ENCODE results near the gene PPIF. TPM values are rescaled to one million over a fixed set of nuclear protein-coding genes. Genes with fewer than 3 reads are reported as not detected.

Gene PPIF
- total RNA-seq, 2 experiments from 2014 or later, result 94.1 to 95.6 TPM

GRCh38 chr10:79354141-79354540 lies 6.9 kb downstream of the PPIF start:
- peaks cover 79% of the 10 kb centered on the region for H3K36me3 Mint-ChIP-seq (ENCODE audit: low read depth)
- H3K27ac Mint-ChIP-seq, result no peak overlapping the region
- no peaks in the 10 kb centered on the region for H3K9me3 Mint-ChIP-seq
- no peaks in the 10 kb centered on the region for H3K27me3 Mint-ChIP-seq (ENCODE audit: low read depth)
- H3K4me1 Mint-ChIP-seq (ENCODE audit: low read depth), result peaks cover 36% of the 10 kb centered on the region
- no peak for DNase-seq
- no peak overlapping the region for H3K4me3 Mint-ChIP-seq
- intact Hi-C loops (cut with micrococcal nuclease), result no loop called here
- CTCF ChIA-PET, result interaction anchor here (1.0 kb wide), 1 partner anchor 21 kb away, joined by 6 read pairs; no protein-coding TSS in a partner anchor

- intact Hi-C loops (cut with micrococcal nuclease), result no loop called here
- no peaks in the 10 kb centered on the region for H3K27me3 Mint-ChIP-seq (ENCODE audit: low read depth)
- H3K9me3 Mint-ChIP-seq, result no peaks in the 10 kb centered on the region
- peaks cover 74% of the 10 kb centered on the region for H3K36me3 Mint-ChIP-seq (ENCODE audit: low read depth)
- DNase-seq, result no peak
- CTCF ChIA-PET, result interaction anchor here (0.5 to 1.0 kb wide), 2 partner anchors 20 to 104 kb away, joined by 3 to 6 read pairs; no protein-coding TSS in a partner anchor
- no peak overlapping the region for H3K27ac Mint-ChIP-seq
- peaks cover 31% of the 10 kb centered on the region for H3K4me1 Mint-ChIP-seq (ENCODE audit: low read depth)
- H3K4me3 Mint-ChIP-seq, result no peak overlapping the region
Measured at GRCh38 chr10:79354615-79355014, 7.3 kb downstream of the PPIF start.

GRCh38 chr10:79355420-79356017 lies 8.2 kb downstream of the PPIF start:
- peaks cover 24% of the 10 kb centered on the region for H3K4me1 Mint-ChIP-seq (ENCODE audit: low read depth)
- no peaks in the 10 kb centered on the region for H3K27me3 Mint-ChIP-seq (ENCODE audit: low read depth)
- H3K27ac Mint-ChIP-seq, result no peak overlapping the region
- peaks cover 65% of the 10 kb centered on the region for H3K36me3 Mint-ChIP-seq (ENCODE audit: low read depth)
- DNase-seq, result no peak
- CTCF ChIA-PET, result interaction anchor here (0.5 to 1.0 kb wide), 2 partner anchors 19 to 103 kb away, joined by 3 to 6 read pairs; no protein-coding TSS in a partner anchor
- no peaks in the 10 kb centered on the region for H3K9me3 Mint-ChIP-seq
- no peak overlapping the region for H3K4me3 Mint-ChIP-seq
- intact Hi-C loops (cut with micrococcal nuclease), result no loop called here

GRCh38 chr10:79356104-79356503 lies 8.8 kb downstream of the PPIF start:
- DNase-seq, result no peak
- no peak overlapping the region for H3K4me3 Mint-ChIP-seq
- H3K9me3 Mint-ChIP-seq, result no peaks in the 10 kb centered on the region
- H3K4me1 Mint-ChIP-seq (ENCODE audit: low read depth), result peaks cover 26% of the 10 kb centered on the region
- H3K27me3 Mint-ChIP-seq (ENCODE audit: low read depth), result no peaks in the 10 kb centered on the region
- H3K27ac Mint-ChIP-seq, result no peak overlapping the region
- H3K36me3 Mint-ChIP-seq (ENCODE audit: low read depth), result peaks cover 61% of the 10 kb centered on the region
- CTCF ChIA-PET, result no interaction called here
- intact Hi-C loops (cut with micrococcal nuclease), result no loop called here

DNA sequence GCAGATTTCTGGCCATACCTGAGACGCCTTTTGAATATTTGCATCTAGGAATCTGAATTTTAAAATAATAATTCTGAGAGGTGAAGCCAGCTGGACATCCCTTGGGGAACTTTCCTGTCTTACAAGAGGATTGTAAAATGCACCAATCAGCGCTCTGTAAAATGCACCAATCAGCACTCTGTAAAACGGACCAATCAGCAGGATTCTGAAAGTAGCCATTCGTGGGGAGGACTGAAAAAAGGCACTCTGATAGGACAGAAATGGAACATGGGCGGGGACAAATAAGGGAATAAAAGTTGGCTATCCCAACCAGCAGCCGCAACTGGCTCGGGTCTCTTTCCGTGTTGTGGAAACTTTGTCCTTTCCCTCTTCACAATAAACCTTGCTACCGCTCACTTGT lies 9.9 kb downstream of the PPIF start:
- CTCF ChIA-PET, result interaction anchor here (0.6 kb wide), 1 partner anchor 27 kb away, joined by 3 read pairs; no protein-coding TSS in a partner anchor
- Mint-ChIP-seq H3K27ac (no peak overlapping the region), H3K4me1 (ENCODE audit: low read depth) (peaks cover 32% of the 10 kb centered on the region), H3K9me3 (no peaks in the 10 kb centered on the region), H3K4me3 (no peak overlapping the region), H3K36me3 (ENCODE audit: low read depth) (peaks cover 54% of the 10 kb centered on the region), H3K27me3 (ENCODE audit: low read depth) (no peaks in the 10 kb centered on the region)
- DNase-seq, result no peak
- intact Hi-C loops (cut with micrococcal nuclease), result no loop called here

DNA sequence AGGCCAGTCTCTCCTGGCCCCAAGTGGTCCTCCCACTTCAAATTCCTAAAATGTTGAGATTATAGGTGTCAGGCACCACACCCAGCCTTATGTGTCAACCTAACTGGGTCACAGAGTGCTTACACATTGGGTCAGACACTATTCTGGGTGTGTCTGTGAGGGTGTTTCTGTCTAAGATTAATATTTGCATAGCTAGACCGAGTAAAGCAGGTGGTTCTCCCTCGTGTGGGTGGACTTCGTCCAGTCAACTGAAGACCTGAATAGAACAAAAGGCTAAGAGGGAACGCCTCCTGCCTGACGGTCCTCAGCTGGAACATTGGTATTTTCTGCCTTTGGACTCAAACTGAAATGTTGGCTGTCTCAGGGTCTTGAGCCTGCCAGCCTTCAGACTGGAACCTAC lies 11.5 kb downstream of the PPIF start:
- intact Hi-C loops (cut with micrococcal nuclease), result no loop called here
- H3K36me3 Mint-ChIP-seq (ENCODE audit: low read depth), result peaks cover 40% of the 10 kb centered on the region
- no peak overlapping the region for H3K27ac Mint-ChIP-seq
- CTCF ChIA-PET, result interaction anchor here (0.7 to 1.9 kb wide), 2 partner anchors 16 to 42 kb away, joined by 3 to 5 read pairs; no protein-coding TSS in a partner anchor
- no peak for DNase-seq
- H3K4me3 Mint-ChIP-seq, result no peak overlapping the region
- H3K4me1 Mint-ChIP-seq (ENCODE audit: low read depth), result peaks cover 22% of the 10 kb centered on the region
- H3K27me3 Mint-ChIP-seq (ENCODE audit: low read depth), result no peaks in the 10 kb centered on the region
- H3K9me3 Mint-ChIP-seq, result peaks cover 3% of the 10 kb centered on the region

DNA sequence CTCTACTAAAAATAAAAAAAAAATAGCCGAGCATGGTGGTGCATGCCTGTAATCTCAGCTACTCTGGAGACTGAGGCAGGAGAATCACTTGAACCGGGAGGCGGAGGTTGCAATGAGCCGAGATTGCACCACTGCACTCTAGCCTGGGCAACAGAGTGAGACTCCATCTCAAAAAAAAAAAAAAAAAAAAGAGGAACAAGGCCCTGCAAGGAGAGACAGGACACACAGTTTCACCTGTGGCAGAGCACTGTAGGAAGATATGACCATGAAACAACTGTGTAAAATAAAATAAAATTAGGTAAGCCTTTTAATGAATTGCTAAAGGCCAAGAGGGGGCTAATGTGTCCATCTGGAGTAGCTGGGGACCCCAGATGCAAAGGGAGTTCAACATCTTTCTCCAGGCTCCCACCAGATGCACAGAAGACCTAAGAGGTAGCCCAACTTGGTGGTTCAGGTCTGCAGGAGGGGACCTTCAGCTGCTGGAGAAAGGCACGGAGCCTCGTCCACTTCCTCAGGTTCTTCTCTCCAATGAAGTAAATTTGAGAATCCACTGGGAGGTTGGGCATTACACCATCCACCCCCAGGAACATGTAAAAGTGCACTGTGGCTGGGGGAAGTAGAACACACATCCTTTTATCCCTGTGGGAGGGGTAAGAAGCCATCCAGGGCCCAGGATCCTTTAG lies 12.7 kb downstream of the PPIF start:
- H3K36me3 Mint-ChIP-seq (ENCODE audit: low read depth), result peaks cover 28% of the 10 kb centered on the region
- peaks cover 16% of the 10 kb centered on the region for H3K4me1 Mint-ChIP-seq (ENCODE audit: low read depth)
- H3K27ac Mint-ChIP-seq, result no peak overlapping the region
- intact Hi-C loops (cut with micrococcal nuclease), result no loop called here
- H3K9me3 Mint-ChIP-seq, result peaks cover 4% of the 10 kb centered on the region
- no peak overlapping the region for H3K4me3 Mint-ChIP-seq
- CTCF ChIA-PET, result interaction anchor here (0.6 kb wide), 1 partner anchor 81 kb away, joined by 3 read pairs; no protein-coding TSS in a partner anchor
- no peaks in the 10 kb centered on the region for H3K27me3 Mint-ChIP-seq (ENCODE audit: low read depth)
- no peak for DNase-seq

DNA sequence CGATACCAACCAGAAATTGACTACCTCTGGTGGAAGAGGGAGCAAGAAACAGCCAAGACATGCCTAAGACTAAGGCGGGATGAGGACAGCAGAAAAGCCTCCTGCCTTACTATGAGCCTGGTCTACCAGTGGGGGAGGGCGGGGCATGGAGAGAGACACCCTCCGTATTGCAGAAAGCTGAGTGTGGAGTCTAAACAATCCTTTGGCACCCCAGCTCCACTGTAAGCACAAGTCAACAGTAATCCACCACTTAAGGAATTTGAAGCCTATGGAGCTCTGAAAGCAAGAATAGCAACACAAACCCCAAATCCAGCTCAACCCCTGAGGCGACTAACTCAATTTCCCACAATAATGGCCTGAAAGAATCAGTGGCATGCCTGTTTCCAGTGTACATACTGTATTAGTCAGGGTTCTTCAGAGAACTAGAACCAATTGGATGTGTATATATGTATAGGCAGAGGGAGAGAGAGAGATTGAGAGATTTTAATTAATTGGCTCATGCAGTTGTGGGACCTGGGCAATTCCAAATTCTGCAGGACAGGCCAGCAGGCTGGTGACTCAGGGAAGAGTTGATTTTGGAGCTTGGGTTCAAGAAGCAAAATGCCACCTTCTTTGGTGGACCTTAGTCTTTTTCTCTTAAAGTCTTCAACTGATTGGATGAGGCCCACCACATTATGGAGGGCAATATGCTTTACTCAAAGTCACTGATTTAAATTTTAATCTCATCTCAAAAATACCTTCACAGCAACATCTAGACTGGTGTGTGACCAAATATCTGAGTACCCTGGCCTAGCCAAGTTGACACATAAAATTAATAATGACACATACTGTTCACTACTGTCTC lies 13.5 kb downstream of the PPIF start:
- Mint-ChIP-seq H3K4me1 (ENCODE audit: low read depth) (peaks cover 15% of the 10 kb centered on the region), H3K4me3 (no peak overlapping the region), H3K9me3 (peaks cover 4% of the 10 kb centered on the region), H3K27me3 (ENCODE audit: low read depth) (no peaks in the 10 kb centered on the region), H3K36me3 (ENCODE audit: low read depth) (peaks cover 21% of the 10 kb centered on the region), H3K27ac (no peak overlapping the region)
- CTCF ChIA-PET, result interaction anchor here (1.0 to 1.4 kb wide), 4 partner anchors 14 to 106 kb away, joined by 3 to 7 read pairs (median 3); no protein-coding TSS in a partner anchor
- intact Hi-C loops (cut with micrococcal nuclease), result no loop called here
- no peak for DNase-seq

- CTCF ChIA-PET, result interaction anchor here (1.1 to 1.4 kb wide), 3 partner anchors 12 to 28 kb away, joined by 3 to 7 read pairs (median 3); no protein-coding TSS in a partner anchor
- no peak overlapping the region for H3K4me3 Mint-ChIP-seq
- peaks cover 4% of the 10 kb centered on the region for H3K9me3 Mint-ChIP-seq
- H3K27ac Mint-ChIP-seq, result no peak overlapping the region
- peaks cover 15% of the 10 kb centered on the region for H3K4me1 Mint-ChIP-seq (ENCODE audit: low read depth)
- DNase-seq, result no peak
- H3K36me3 Mint-ChIP-seq (ENCODE audit: low read depth), result peaks cover 13% of the 10 kb centered on the region
- intact Hi-C loops (cut with micrococcal nuclease), result no loop called here
- no peaks in the 10 kb centered on the region for H3K27me3 Mint-ChIP-seq (ENCODE audit: low read depth)
Measured at GRCh38 chr10:79361726-79362397, 14.6 kb downstream of the PPIF start.

GRCh38 chr10:79367426-79368189 lies 20.3 kb downstream of the PPIF start:
- CTCF ChIA-PET, result no interaction called here
- DNase-seq, result no peak
- Mint-ChIP-seq H3K4me1 (ENCODE audit: low read depth) (no peaks in the 10 kb centered on the region), H3K36me3 (ENCODE audit: low read depth) (peaks cover 2% of the 10 kb centered on the region), H3K9me3 (peaks cover 6% of the 10 kb centered on the region), H3K4me3 (no peak overlapping the region), H3K27me3 (ENCODE audit: low read depth) (no peaks in the 10 kb centered on the region), H3K27ac (no peak overlapping the region)
- intact Hi-C loops (cut with micrococcal nuclease), result no loop called here

- intact Hi-C loops (cut with micrococcal nuclease), result loop anchor here (5.0 kb wide), 1 partner anchor 769 kb away; no protein-coding TSS in a partner anchor
- H3K4me1 Mint-ChIP-seq (ENCODE audit: low read depth), result peaks cover 2% of the 10 kb centered on the region
- peaks cover 1% of the 10 kb centered on the region for H3K9me3 Mint-ChIP-seq
- H3K27me3 Mint-ChIP-seq (ENCODE audit: low read depth), result no peaks in the 10 kb centered on the region
- H3K4me3 Mint-ChIP-seq, result no peak overlapping the region
- CTCF ChIA-PET, result interaction anchor here (0.6 to 5.0 kb wide), 16 partner anchors 9 to 1326 kb away, joined by 3 to 58 read pairs (median 6); no protein-coding TSS in a partner anchor
- DNase-seq, result no peak
- no peak overlapping the region for H3K27ac Mint-ChIP-seq
- no peaks in the 10 kb centered on the region for H3K36me3 Mint-ChIP-seq (ENCODE audit: low read depth)
Measured at GRCh38 chr10:79372871-79373270, 25.6 kb downstream of the PPIF start.

All from activated naive CD4-positive, alpha-beta T cell treated with anti-CD3 and anti-CD28 coated beads for 36 hours (primary cell).